SKM-1 (cell line): Measurements from ENCODE around the gene CTSS.
A peak's percentile ranks its signal among the peaks of the same experiment; 100 is the strongest.
"Not testable (repeated sequence)": the region's sequence is repeated elsewhere in the genome, so short reads cannot be mapped to it uniquely, and the experiment has no call there.

ENCODE experiments used
- DNase-seq: peaks from one replicate; lab custom pipeline; 2025; ENCODE audit not compliant: unreplicated experiment; lab: John Stamatoyannopoulos, UW

Gene CTSS

GRCh38 chr1:150765296-150765976, at the start of gene CTSS:
TSS of gene CTSS (minus strand) at chr1:150765778. CDS start at chr1:150764763, 1,015 bp downstream.
- peak; percentile 97 for DNase-seq

- peak; percentile 47 for DNase-seq
These were observed 47.6 kb upstream of the CTSS start for GRCh38 chr1:150813028-150813707.

- DNase-seq: no peak
These were observed 45.5 kb upstream of the CTSS start for GRCh38 chr1:150810958-150811659.

GRCh38 chr1:150809651-150810050, 44.1 kb upstream of the CTSS start:
- DNase-seq: no peak

GRCh38 chr1:150808846-150809245, 43.3 kb upstream of the CTSS start:
- DNase-seq: no peak

- no peak for DNase-seq
These were observed 42.5 kb upstream of the CTSS start, which contains the start of gene CTSK for GRCh38 chr1:150808121-150808520. TSS of gene CTSK (minus strand) at chr1:150808260. CDS start at chr1:150806805, 1,455 bp downstream.

GRCh38 chr1:150807249-150808023, 41.9 kb upstream of the CTSS start:
- DNase-seq: no peak

- no peak for DNase-seq
These were observed 40.3 kb upstream of the CTSS start for GRCh38 chr1:150805899-150806298.

- no peak for DNase-seq
These were observed 39.1 kb upstream of the CTSS start for GRCh38 chr1:150804671-150805070.

- no peak for DNase-seq
These were observed 33.5 kb upstream of the CTSS start for GRCh38 chr1:150799089-150799488.

GRCh38 chr1:150798525-150798924, 32.9 kb upstream of the CTSS start:
- DNase-seq: no peak

GRCh38 chr1:150796374-150796773, 30.8 kb upstream of the CTSS start:
- no peak for DNase-seq

GRCh38 chr1:150793778-150794177, 28.2 kb upstream of the CTSS start:
- not testable (repeated sequence) for DNase-seq

GRCh38 chr1:150793221-150793620, 27.6 kb upstream of the CTSS start:
- DNase-seq: no peak

- DNase-seq: peak; percentile 76
These were observed 26.0 kb upstream of the CTSS start for GRCh38 chr1:150791585-150791984.

- DNase-seq: no peak
These were observed 23.8 kb upstream of the CTSS start for GRCh38 chr1:150789396-150789795.

- no peak for DNase-seq
These were observed 23.4 kb upstream of the CTSS start for GRCh38 chr1:150788946-150789345.

- no peak for DNase-seq
These were observed 21.9 kb upstream of the CTSS start for GRCh38 chr1:150787455-150787854.

- DNase-seq: no peak
These were observed 14.9 kb upstream of the CTSS start for GRCh38 chr1:150780510-150780909.

GRCh38 chr1:150778409-150778808, 12.8 kb upstream of the CTSS start:
- no peak for DNase-seq

- DNase-seq: peak; percentile 89
These were observed 12.0 kb upstream of the CTSS start for GRCh38 chr1:150777544-150777943.
